ENCODE results near the gene HHAT. TPM values are rescaled to one million over a fixed set of nuclear protein-coding genes. Genes with fewer than 3 reads are reported as not detected.

HHAT gene
- total RNA-seq, 1 experiment from 2014 or later, result 4.6 TPM

GRCh38 chr1:210685295-210685650, 356.6 kb downstream of the HHAT start:
- intact Hi-C loops (cut with micrococcal nuclease), result no loop called here
- H3K4me3 Mint-ChIP-seq (ENCODE audit: unreplicated experiment), result no peak overlapping the region

GRCh38 chr1:210686841-210687240, 358.1 kb downstream of the HHAT start:
- H3K27ac Mint-ChIP-seq (ENCODE audit: low read depth, unreplicated experiment), result no peak overlapping the region
- DNase-seq (ENCODE audit: unreplicated experiment), result no peak
- ChIA-PET POLR2A (no interaction called here), CTCF (interaction anchor here (0.7 kb wide), 1 partner anchor 865 kb away, joined by 3 read pairs; no protein-coding TSS in a partner anchor)
- no peaks in the 10 kb centered on the region for H3K27me3 Mint-ChIP-seq (ENCODE audit: insufficient read depth, unreplicated experiment)
- no peak overlapping the region for H3K4me3 Mint-ChIP-seq (ENCODE audit: unreplicated experiment)
- peaks cover 7% of the 10 kb centered on the region for H3K4me1 Mint-ChIP-seq (ENCODE audit: insufficient read depth, unreplicated experiment)
- H3K36me3 Mint-ChIP-seq (ENCODE audit: insufficient read depth, unreplicated experiment), result no peaks in the 10 kb centered on the region
- TF ChIP-seq CTCF (IDR thresholded peaks at IDR 0.05; ENCODE audit: unreplicated experiment), result no peak
- BruUV-seq (replicated peaks), result no TSS peak
- intact Hi-C loops (cut with micrococcal nuclease), result no loop called here
- no peaks in the 10 kb centered on the region for H3K9me3 Mint-ChIP-seq (ENCODE audit: unreplicated experiment)

More at GRCh38 chr1:210685295-210685650, 356.6 kb downstream of the HHAT start:
- ChIA-PET CTCF (no interaction called here), POLR2A (no interaction called here)
- no peaks in the 10 kb centered on the region for H3K36me3 Mint-ChIP-seq (ENCODE audit: insufficient read depth, unreplicated experiment)
- no peaks in the 10 kb centered on the region for H3K27me3 Mint-ChIP-seq (ENCODE audit: insufficient read depth, unreplicated experiment)
- no peaks in the 10 kb centered on the region for H3K9me3 Mint-ChIP-seq (ENCODE audit: unreplicated experiment)
- TF ChIP-seq CTCF (IDR thresholded peaks at IDR 0.05; ENCODE audit: unreplicated experiment), result no peak
- BruUV-seq (replicated peaks), result no TSS peak
- DNase-seq (ENCODE audit: unreplicated experiment), result no peak
- H3K4me1 Mint-ChIP-seq (ENCODE audit: insufficient read depth, unreplicated experiment), result peaks cover 7% of the 10 kb centered on the region
- no peak overlapping the region for H3K27ac Mint-ChIP-seq (ENCODE audit: low read depth, unreplicated experiment)

- BruUV-seq (replicated peaks), result no TSS peak
- H3K4me1 Mint-ChIP-seq (ENCODE audit: insufficient read depth, unreplicated experiment), result peaks cover 7% of the 10 kb centered on the region
- no peaks in the 10 kb centered on the region for H3K27me3 Mint-ChIP-seq (ENCODE audit: insufficient read depth, unreplicated experiment)
- ChIA-PET POLR2A (no interaction called here), CTCF (interaction anchor here (0.6 kb wide), 1 partner anchor 62 kb away, joined by 3 read pairs; no protein-coding TSS in a partner anchor)
- no peaks in the 10 kb centered on the region for H3K36me3 Mint-ChIP-seq (ENCODE audit: insufficient read depth, unreplicated experiment)
- H3K4me3 Mint-ChIP-seq (ENCODE audit: unreplicated experiment), result no peak overlapping the region
- TF ChIP-seq CTCF (IDR thresholded peaks at IDR 0.05; ENCODE audit: unreplicated experiment), result no peak
- no peaks in the 10 kb centered on the region for H3K9me3 Mint-ChIP-seq (ENCODE audit: unreplicated experiment)
- no peak overlapping the region for H3K27ac Mint-ChIP-seq (ENCODE audit: low read depth, unreplicated experiment)
- intact Hi-C loops (cut with micrococcal nuclease), result no loop called here
- DNase-seq (ENCODE audit: unreplicated experiment), result peak; percentile 71
These were observed 359.0 kb downstream of the HHAT start for GRCh38 chr1:210687582-210688279.

DNA sequence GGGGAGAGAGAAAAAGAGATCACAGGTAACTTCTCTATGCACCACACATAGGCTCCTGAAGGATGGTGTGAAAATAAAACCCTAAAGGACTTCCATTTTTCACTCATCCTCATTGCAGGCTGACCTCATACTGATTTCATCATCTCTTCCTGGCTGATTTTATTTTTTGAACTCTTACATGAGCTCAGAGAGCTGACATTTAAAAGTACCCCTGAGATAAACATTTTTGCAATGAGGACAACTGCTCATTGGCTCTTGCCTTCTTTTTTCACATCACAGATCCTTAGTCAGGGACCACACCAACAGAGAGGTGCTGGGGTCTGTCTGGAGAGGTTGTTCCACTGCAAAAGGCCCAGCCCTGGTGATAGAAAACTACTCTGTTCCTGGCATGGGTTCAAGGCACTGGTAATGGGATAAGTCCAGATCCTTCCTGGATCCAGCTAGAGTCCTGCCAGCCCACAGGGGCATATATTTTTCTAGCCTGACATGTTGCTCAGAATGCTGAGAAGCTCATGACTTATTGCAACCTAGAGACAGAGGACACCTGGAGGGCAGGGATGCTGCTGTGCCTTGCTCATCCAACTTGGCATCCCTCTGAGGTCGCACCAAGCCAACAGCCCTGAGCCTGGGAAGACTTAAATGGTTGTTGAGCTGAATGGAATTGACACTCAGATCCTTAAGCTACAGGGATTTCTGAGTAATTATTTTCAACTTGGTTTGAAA, 360.0 kb downstream of the HHAT start:
- Mint-ChIP-seq H3K27ac (ENCODE audit: low read depth, unreplicated experiment) (no peak overlapping the region), H3K9me3 (ENCODE audit: unreplicated experiment) (no peaks in the 10 kb centered on the region), H3K27me3 (ENCODE audit: insufficient read depth, unreplicated experiment) (no peaks in the 10 kb centered on the region), H3K4me1 (ENCODE audit: insufficient read depth, unreplicated experiment) (peaks cover 7% of the 10 kb centered on the region), H3K4me3 (ENCODE audit: unreplicated experiment) (no peak overlapping the region), H3K36me3 (ENCODE audit: insufficient read depth, unreplicated experiment) (no peaks in the 10 kb centered on the region)
- BruUV-seq (replicated peaks), result no TSS peak
- no peak for TF ChIP-seq CTCF (IDR thresholded peaks at IDR 0.05; ENCODE audit: unreplicated experiment)
- CTCF ChIA-PET, result interaction anchor here (0.6 to 1.1 kb wide), 5 partner anchors 10 to 1490 kb away, joined by 3 to 4 read pairs (median 3); no protein-coding TSS in a partner anchor
- intact Hi-C loops (cut with micrococcal nuclease), result no loop called here
- POLR2A ChIA-PET, result no interaction called here
- no peak for DNase-seq (ENCODE audit: unreplicated experiment)
